Activated gamma-delta T cell (primary cell): ENCODE data around the gene CTNNAL1.
"Not testable (repeated sequence)": the region's sequence is repeated elsewhere in the genome, so short reads cannot be mapped to it uniquely, and the experiment has no call there.

Experiments
- DNase-seq: peaks from one replicate; lab custom pipeline; 2025; lab: John Stamatoyannopoulos, UW
- total RNA-seq, 2 donors: gene quantifications; one replicate each; lab custom pipeline; 2026; lab: John Stamatoyannopoulos, UW

CTNNAL1 gene, protein sequence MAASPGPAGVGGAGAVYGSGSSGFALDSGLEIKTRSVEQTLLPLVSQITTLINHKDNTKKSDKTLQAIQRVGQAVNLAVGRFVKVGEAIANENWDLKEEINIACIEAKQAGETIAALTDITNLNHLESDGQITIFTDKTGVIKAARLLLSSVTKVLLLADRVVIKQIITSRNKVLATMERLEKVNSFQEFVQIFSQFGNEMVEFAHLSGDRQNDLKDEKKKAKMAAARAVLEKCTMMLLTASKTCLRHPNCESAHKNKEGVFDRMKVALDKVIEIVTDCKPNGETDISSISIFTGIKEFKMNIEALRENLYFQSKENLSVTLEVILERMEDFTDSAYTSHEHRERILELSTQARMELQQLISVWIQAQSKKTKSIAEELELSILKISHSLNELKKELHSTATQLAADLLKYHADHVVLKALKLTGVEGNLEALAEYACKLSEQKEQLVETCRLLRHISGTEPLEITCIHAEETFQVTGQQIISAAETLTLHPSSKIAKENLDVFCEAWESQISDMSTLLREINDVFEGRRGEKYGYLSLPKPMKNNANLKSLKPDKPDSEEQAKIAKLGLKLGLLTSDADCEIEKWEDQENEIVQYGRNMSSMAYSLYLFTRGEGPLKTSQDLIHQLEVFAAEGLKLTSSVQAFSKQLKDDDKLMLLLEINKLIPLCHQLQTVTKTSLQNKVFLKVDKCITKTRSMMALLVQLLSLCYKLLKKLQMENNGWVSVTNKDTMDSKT
- 21.6 to 30.7 reads per million in 2 donors for total RNA-seq

DNA sequence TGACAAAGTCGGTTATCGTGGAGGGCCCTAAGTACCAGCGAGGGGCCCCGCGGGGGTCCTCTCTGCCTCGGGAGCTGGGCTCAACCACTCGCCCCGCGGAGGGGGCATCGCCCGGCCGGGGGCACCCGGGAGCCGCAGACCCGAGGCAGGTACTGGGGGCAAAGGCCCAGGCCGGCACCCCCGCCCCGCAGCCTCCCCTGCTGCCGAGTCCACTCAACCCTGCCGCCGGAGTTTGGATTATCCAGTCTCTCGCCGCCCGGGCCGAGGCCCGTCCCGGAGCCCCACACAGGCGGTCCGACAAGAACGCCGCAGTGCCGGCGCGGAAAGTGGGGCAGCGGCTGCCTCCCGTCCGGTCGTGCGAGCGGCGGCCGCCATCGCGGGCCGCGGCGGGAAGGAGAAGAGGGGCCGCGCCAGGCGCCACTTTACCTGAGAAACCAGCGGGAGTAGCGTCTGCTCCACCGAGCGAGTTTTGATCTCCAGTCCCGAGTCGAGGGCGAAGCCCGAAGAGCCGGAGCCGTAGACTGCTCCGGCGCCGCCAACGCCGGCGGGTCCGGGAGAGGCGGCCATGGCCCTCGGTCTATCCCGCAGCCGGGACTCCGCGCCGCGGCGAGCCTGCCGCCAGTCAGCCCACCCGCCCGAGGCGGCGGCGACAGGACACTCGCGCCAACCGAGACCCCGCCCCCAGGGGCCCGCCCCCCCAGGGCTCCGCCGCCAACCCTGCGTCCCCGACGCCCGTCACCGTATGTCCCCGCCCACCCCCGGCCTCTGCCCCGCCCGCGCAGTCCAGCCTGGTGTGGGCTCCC, at the start of gene CTNNAL1:
Gene CTNNAL1, minus strand, starts transcription at position 624 of the 803 bp plus-strand sequence. Its CDS starts 57 bp downstream, at position 567.
- peak; percentile 84 for DNase-seq

DNA sequence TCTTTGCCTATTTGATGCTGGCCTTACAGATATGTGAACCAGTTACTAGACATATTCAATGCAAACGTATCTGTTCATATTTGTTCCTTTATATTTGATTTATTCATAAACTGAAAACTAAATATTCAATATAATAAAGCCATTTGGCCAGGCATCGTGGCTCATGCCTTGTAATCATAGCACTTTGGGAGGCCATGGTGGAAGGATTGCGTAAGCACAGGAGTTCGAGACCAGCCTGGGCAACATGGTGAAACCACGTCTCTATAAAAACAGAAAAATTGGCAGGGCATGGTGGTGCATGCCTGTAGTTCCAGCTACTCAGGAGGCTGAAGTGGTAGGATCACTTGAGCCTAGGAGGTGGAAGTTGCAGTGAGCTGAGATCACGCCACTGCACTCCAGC, 49.2 kb upstream of the CTNNAL1 start:
- no peak for DNase-seq

DNA sequence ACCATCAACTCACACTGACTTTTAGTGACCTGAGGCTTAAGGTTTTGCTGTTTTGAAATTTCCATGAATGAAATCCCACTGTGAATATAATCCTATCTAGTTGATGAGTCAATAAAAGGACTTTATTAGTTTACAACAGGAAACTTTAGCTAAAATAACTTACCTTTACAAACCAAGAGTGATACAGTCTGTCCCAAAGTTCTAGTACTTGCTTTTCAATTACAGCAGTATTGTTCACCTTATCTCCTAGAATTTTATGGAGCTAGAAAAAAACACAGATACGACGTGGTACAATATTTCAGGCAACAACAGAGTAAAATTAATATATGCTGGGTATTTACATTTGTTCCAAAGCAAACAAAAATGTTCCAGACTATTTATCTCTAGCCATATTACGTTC, 46.9 kb upstream of the CTNNAL1 start:
- no peak for DNase-seq

DNA sequence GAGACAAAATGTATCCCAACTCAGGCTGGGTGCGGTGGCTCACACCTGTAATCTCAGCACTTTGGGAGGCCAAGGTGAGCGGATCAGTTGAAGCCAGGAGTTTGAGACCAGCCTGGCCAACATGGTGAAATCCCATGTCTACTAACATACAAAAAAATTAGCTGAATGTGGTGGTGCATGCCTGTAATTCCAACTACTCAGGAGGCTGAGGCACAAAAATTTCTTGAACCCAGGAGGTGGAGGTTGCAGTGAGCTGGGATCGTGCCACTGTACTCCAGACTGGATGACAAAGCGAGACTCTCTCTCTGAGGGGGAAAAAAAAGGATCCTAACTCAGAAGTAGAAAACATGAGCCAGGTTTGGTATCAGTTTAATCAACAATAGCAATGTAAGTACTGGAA, 39.8 kb upstream of the CTNNAL1 start:
- DNase-seq: not testable (repeated sequence)

DNA sequence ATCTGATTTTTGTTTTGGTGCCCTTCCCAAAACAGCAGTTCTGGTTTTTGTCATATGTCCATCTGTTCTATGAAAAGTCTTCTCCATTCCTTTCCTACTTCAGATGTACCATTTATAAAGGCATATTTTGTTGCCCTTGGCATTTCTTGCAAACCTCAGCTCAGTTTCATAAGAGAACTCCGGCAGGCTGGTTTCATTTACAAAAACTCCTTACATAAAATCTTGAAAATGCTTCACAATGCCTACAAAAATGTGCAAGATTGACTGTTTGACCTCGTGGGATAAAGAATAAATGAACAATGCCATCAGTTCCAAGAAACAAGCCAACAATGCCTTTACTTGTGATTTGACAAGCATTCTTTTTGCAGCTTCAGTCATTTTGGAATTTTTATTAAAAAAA, 39.1 kb upstream of the CTNNAL1 start:
- no peak for DNase-seq

DNA sequence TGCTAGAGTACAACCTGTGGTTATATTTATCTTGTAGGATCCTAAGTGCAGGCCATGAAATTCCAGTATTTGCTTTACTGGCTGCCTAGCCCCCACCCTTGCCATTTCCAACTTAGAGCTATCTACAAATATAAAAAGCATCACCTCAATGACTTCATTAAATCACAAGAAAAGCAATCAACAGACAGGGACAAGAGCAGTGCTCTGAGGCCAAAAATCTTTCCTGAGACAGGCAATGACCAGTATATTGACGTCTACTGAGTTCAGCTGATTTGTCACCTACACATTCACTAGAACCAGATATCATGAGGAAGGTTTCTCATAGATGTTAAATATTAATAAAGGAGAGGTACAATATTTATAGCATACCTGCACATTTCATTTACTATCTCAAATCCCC, 38.4 kb upstream of the CTNNAL1 start:
- DNase-seq: no peak

DNA sequence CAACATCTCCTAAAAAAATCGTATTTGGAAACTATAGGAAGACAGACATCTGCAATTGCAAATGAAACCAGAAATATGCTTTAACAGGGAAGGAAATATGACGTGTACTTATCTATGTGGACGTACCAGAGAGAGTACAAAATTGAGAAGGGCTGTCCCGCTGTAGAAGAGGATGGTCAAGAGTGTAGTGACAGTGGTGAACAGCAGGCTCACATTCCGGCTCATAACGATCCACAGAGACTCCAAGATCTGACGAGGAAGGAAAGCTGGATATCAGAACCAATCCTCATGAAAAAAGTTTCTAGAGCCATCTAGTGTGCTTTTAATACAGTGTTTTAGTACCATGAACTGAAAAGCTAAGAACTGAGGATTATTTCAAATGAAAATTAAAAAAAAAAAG, 37.1 kb upstream of the CTNNAL1 start:
- DNase-seq: no peak

DNA sequence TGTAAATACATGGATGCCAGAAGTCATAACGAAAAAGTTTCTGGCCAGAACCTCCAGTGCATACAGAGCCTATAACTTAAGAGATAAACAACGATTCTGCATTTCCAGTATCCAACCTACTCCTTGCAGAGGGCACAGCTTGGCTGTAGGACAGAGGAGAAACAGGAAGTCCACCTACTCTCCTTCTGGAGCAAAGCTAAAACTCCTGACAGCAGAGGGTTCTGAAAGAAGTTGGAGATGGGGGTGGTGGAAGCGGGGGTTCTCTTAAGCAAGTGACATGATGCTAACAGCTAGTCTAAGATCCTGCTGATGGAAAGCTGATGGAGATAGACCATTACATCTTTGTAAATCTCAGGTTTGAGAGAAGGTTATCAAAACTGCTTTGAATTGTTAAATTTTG, 35.5 kb upstream of the CTNNAL1 start:
- no peak for DNase-seq

DNA sequence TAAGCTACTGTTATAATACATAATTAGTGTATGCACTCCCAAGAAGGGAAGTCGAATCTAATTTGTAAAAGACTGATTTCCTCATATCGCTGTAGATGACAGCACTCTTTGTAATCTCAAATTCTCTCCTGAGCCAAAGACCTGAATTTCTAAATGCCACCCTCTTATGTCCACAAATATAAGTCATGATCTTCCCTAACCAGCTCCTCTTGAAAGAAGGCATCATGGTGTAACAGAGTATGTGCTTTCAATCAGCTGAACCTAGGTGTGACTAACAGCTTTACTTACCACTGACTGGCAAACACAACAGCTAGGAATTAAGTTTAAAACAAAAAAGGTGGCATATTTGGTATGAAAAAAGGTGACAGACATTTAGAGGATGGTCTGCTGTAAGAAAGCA, 34.0 kb upstream of the CTNNAL1 start:
- DNase-seq: no peak

DNA sequence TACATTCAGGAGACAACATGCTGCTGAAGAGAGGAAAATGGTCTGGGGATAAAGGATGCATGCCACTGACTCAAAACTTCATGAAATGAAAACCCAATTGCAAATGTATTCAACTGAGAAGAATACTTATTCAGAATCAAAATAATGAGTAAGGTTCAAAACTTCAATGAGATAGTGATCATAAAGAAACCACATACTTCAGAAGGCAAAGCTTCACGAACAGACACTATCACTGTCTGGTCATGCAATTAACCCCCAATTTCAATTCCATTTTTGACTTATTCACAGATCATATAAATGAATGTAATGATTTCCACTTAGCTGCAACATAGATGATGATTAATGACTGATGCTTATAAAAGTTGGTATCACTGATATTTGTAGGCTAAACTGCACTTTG, 33.0 kb upstream of the CTNNAL1 start:
- DNase-seq: no peak

DNA sequence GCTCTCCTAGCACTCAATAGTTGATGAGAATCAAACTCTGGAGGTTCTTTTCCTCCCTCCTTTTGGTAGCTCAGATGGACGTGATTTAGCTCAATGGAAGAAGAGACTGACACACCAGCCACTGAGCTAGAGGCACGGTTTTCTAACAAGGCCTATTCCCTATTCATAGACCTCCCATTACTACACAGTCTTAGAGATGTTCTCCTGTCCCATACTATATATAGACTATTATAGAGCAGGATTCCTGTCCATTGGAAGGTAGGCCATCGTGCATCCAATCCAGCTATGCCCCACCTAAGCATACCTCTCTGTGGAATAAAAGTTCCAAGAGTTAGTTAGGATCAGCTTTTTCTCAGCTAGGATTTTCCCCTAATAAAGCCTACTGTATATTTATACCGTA, 30.3 kb upstream of the CTNNAL1 start:
- no peak for DNase-seq

DNA sequence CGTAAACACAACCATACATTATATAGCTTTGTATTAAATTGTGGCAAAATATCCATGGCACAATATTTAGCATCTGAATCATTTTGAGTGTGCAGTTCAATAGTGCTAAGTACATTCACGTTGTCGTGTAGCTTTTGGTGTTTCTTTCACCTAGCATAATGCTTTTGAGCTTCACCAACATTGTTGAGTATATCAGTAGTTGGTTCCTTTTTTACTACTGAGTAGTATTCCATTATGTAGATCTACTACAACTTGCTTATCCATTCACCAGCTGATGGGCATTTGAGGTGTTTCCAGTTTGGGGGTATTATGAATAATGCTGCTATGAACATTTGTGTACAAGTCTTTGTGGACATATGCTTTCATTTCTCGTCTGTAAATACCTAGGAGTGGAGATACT, 27.3 kb upstream of the CTNNAL1 start:
- no peak for DNase-seq

DNA sequence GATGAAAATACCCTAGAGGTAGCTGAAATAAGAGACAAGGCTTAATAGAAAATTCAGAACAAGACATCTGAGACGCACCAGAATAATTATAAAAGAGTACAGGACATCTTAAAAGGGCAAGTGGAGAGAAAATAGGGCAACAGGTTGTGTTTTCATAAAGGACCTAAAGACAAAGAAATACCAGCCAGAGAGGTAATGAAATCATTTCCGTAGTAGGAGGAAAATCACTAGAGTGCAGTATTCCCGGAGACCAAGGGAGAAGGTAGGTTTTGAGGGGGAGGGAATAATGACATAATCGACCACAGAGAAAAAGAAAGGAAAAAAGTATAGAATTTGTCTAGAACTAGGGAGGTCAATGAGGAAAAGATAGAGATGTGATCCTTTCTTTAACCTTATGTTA, 26.2 kb upstream of the CTNNAL1 start:
- DNase-seq: no peak

DNA sequence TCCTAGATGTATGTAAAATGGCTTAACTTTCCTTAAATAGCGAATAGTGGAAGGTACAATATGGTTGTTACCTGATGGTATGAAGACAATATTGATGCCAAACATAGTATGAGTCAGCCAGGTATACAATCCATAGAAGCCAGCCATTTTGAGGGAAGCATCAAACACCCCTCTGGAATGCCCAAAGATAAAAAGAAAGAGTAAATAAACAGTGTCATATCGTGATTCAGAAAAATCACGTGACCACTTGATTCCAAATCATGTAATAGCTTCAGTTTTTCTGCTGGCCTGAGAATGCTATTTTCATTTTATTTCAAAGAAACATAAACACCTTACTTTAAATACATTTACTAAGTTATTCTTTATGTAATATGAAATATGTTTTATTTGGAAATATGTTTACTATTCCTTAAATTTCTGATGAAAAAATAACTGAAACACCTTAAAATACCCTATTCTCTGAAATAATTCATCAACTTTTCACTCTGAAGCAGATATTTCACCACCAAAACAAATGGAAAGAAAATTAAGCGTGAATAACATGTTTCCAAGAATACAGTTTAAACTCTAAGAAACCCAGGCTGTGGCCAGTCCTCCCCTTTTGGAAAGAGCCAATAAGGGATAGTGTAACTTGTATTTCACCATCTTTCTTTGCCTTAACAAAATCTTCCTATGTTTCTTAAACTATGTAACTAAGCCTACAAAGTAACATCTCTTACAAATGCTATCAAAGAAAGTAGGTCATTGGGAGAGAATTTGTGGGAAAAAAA, 24.8 kb upstream of the CTNNAL1 start:
- DNase-seq: no peak

DNA sequence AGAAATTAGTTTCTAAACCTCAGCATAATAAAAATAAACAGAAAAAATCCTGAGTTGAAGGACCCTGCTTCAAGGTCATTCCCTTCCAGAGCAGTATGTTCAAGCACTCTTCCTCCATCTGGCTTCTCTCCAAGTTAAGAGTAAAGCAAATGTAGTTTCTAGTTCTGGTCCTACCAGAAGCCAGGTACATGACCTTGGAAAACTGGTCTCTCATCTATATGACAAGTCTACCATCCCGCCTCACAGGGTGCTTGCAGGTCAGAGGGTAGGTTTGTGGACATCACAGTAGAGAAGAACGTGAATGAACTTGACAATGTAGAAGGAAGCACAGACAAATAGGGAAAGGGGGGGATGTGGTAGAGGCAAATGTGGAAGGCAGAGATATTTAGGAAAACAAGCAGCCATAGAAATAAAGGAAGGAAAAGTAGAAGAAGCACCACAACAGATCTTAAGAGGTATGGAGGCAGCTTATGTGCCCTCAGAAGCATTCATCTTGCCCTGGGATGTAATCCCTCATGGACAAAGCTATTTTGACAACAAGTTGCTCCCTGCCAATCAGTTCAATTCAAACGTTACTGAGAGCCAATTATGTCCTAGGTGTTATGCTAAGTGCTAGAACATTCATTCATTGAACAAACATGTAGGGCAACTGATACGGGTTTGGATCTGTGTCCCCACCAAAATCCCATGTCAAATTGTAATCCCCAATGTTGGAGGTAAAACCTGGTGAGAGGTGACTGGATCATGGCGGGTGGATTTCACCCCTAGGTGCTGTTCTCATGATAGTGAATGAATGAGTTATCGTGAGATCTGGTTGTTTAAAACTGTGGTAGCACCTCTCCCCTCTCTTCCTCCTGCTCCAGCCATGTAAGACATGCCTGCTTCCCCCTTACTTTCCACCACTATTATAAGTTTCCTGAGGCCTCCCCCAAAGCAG, 23.7 kb upstream of the CTNNAL1 start:
- no peak for DNase-seq

DNA sequence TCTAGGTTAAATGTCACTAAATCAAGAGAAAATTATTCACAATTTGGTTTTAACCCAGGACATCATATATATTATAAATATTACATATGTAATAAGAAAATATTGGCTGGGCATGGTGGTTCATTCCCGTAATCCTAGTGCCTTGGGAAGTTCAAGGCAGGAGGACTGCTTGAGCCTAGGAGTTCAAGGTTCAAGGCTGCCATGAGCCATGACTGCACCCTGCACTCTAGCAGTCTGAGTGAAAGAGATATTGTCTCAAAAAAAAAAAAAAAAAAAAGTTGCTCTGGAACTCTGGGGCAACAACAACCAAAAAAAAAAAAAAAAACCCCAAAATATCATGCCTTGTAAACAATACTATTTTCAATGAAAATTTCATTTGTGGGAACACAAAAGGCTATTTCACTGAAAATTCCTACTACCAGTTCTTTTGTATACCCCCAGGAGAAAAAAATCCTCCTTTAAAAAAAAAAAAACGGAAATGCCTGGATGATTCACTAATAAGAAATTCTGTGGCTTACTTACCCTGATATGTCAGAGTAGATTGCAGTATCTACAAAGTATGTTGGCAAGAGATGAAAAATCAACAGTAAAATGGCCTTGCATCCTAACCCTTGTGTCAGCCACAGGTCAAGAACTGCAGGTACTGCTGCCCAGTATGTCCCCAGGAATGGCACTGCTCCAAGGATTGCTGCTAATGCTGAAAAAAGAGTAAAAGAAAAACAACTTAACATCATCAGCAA, 22.6 kb upstream of the CTNNAL1 start:
- DNase-seq: no peak

DNA sequence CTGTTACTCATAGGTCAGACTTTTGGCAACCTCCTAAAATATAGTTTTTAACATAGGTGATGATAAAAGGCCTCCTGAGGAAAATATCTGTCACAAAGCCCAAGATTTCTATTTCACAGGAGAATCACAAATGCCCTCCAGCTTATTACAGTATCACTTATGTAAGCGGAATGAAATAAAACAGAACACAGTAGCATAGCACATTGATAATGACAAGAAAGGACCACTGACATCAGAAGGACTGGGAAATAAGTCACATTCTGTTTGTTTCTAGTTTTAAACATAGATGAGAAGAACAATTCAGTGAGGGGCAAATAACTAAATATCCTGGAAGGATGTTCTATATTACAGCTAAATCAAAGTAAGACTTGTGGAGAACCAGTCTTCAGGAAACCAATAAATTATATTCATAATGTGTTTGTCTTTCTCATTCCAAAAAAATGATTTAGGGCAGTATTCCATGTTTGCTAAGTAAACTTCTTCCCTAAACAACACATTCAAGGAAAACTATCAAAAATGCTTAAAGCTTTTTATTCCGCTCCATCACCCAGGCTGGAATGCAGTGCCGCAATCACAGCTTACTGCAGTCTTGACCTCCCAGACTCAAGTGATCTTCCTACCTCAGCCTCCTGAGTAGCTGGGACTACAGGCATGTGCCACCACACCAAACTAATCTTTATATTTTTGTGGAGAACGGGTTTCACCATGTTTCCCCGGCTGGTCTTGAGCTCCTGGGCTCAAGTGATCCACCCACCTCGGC, 20.8 kb upstream of the CTNNAL1 start:
- no peak for DNase-seq

DNA sequence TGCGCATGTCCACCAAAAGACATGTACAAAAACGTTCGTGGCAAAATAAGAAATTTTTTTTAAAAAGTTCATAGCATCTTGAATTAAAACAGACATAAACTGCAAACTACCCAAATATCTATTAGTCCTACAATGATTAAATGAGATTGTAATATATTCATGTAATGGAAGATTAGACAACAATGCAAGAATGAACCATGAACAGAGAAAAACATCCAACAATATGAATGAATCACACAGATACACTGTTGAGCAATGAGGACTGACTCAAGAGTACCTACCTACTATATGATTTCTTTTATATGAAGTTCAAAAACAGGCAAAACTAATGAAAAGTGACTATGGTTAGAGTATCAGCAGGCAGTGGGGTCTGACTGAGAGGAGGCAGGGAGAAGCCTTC, 17.9 kb upstream of the CTNNAL1 start:
- DNase-seq: no peak

DNA sequence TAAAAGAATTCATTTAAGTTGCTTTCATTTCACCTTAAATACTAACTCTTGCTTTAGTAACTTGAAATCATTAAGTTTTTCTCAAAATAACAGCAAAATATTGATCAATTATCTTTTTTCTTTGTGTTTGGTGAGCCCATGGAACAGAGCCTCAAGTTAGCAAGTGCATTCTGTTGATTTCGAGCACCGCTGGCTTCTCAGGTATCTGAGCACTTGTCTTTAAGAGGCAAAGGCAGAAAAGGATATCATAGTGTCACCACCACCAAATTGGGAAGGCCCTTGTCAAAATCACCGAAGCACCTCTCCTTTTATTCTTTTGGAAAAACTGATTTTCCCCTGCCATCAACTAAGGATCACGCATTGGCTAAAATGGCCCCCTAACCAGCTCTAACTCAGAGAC, 17.1 kb upstream of the CTNNAL1 start:
- DNase-seq: no peak
